ENCODE data around the gene TMEM132A.

- TF ChIP-seq FOXP2 (optimal IDR thresholded peaks at IDR 0.05; ENCODE audit: control extremely low read depth, extremely low read length, insufficient read depth) (no peak), EZH2 (IDR thresholded peaks at IDR 0.05) (no peak), POLR2AphosphoS5 (IDR thresholded peaks at IDR 0.05; ENCODE audit: borderline replicate concordance, low read depth, low read length) (no peak)
These were observed 23.4 kb upstream of the TMEM132A start for GRCh38 chr11:60900673-60901404.

Measured in SK-N-MC (cell line).